ENCODE measurements around the gene PITPNC1.
"Not testable (repeated sequence)": the region's sequence is repeated elsewhere in the genome, so short reads cannot be mapped to it uniquely, and the experiment has no call there.

PITPNC1 gene

DNA sequence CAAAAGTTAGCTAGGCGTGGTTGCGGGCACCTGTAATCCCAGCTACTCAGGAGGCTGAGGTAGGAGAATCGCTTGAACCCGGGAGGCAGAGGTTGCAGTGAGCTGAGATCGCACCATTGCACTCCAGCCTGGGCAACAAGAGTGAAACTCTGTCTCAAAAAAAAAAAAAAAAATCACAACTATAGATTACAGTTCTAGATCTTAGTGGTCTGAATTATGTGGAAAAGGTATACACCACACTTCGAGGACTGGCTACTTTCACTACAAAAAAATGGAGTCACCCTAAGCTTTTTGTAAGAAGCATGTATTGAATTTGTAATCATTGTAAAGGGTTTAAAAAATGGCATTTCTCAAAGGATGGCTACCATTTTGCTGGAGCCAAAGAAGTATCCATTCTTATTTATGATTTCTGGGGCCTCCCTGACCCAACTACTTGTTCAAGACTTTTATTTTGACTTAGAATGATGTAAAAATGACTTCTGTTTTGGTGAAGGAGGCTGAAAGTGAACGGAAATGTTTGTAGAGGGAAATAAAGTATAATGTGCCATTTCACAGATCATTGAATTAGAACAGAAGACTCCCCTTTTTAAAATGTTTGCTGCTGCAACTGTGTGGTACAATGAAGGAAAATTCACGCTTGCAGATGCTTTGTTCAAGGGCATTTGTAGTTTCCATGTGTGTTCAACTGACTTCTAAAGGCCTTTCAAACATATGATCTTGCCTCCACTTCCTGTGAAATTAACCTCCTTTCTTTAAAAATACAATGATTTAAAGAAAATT, 303.6 kb downstream of the PITPNC1 start:
- no peak for TF ChIP-seq JUND (IDR thresholded peaks at IDR 0.05; ENCODE audit: low read depth)
- no peak for DNase-seq (ENCODE audit: low read depth in 1 of 2, low spot score in 1 of 2)
- in situ Hi-C loops (cut with HindIII; ENCODE audit: low pct_unique_long_range_greater_than_20kb, low sequenced_read_pairs): no loop called here

DNA sequence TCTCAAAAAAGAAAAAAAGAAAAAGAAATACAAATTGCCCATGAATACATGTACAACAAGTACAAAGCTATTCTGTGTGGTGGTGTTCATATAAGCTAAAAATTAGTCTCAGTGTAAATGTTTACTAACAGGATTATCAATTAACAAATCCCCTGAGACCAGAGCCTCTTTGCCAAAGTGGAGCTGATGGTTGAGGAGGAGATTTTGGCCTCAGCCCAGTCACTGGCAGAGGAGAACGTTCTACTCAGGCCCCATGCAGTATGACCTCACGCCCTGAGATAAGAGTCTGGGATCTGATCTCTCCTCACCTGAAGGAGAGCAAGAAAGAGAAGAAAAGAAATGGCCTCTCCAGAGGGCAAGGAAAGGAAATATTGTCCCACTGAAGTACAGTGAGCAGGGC, 305.1 kb downstream of the PITPNC1 start:
- in situ Hi-C loops (cut with HindIII; ENCODE audit: low pct_unique_long_range_greater_than_20kb, low sequenced_read_pairs): no loop called here
- no peak for DNase-seq (ENCODE audit: low read depth in 1 of 2, low spot score in 1 of 2)
- no peak for TF ChIP-seq JUND (IDR thresholded peaks at IDR 0.05; ENCODE audit: low read depth)

DNA sequence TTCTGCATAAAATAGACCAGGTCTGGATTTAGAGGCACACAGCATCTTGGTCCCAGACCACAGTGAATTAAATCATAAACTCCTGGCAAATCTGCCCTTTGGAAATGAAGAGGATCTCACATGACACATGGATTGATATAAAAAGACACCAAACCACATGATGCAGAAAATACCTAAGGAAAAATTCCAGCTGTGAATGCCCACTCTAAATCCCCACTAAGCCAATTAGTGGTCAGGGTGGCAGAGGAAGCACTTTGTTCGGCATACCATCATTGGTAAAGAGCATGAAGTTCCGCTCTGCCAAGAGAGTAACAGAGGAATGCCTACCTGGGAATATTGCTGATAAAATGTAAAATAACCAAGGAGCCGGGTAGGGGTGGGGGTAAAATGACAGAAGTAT, 308.3 kb downstream of the PITPNC1 start:
- no peak for DNase-seq (ENCODE audit: low read depth in 1 of 2, low spot score in 1 of 2)
- in situ Hi-C loops (cut with HindIII; ENCODE audit: low pct_unique_long_range_greater_than_20kb, low sequenced_read_pairs): no loop called here

DNA sequence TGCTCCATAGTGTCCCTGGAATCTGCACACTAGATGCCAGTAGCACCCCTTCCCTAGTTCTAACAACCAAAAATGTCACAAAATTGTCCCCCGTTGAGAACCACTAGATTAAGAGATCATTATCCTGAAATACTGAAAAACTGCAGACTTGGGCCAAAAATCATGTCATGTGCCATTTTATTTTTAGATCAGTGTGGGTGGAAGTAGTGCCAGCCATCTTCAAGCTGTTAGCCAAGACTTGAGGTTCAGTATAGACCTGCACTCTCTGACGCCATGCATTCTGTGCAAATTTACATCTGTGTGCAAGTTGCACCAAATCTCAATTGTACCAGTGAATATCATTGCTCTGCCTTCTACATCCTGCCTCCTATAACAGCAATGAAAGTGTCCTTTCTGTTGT, 309.2 kb downstream of the PITPNC1 start:
- in situ Hi-C loops (cut with HindIII; ENCODE audit: low pct_unique_long_range_greater_than_20kb, low sequenced_read_pairs): no loop called here
- TF ChIP-seq JUND (IDR thresholded peaks at IDR 0.05; ENCODE audit: low read depth): no peak
- no peak for DNase-seq (ENCODE audit: low read depth in 1 of 2, low spot score in 1 of 2)

More for the DNA sequence above, 308.3 kb downstream of the PITPNC1 start:
- no peak for TF ChIP-seq JUND (IDR thresholded peaks at IDR 0.05; ENCODE audit: low read depth)

DNA sequence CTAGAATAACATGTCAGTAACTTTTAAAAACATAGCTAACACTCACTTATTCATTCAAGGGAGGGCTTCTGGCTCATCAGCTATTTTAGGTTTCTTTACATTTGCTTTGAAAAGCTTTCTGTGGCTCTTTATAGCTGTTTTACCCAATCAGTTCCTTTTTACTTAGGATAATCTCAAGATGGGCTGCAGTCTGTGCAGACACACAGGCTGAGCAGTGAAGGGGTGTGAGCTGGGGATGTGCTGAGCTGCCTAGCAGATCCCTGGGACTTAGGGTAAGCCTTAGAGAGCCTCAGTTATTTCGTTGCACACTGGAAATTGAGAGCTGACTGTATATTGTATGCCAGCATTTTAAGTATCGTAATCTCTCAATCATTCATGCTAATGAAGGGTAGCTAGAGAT, 310.4 kb downstream of the PITPNC1 start:
- in situ Hi-C loops (cut with HindIII; ENCODE audit: low pct_unique_long_range_greater_than_20kb, low sequenced_read_pairs): no loop called here
- DNase-seq (ENCODE audit: low read depth in 1 of 2, low spot score in 1 of 2): no peak
- TF ChIP-seq JUND (IDR thresholded peaks at IDR 0.05; ENCODE audit: low read depth): no peak

DNA sequence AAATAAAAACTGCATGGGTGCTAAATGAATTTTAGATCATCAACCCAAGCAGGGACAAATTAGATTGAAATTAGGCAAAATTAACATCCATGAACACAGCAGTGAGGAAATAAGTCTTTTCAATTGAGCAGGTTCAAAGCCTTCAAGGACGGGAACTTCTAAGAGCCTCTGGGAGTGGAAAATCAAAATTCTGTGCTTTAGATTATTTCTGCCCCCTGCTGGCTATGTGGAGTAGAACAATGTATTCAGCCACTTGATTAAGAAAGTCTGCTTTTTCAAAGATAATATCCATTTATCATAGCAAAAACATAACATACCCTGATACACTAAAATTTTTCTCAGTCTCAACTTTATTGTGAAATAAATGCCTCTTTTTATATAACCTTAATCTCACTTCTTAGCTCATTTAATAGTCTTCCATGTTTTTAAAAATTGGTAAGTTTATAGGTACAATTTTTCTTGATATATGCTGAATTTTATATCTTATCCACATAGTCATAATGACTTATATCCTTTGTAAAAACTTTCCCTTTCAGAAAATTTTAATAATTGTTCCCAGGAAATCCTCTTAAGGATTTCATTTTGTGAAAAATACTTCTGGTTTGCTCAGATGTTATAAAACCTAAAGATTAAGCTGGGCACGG, 312.6 kb downstream of the PITPNC1 start:
- in situ Hi-C loops (cut with HindIII; ENCODE audit: low pct_unique_long_range_greater_than_20kb, low sequenced_read_pairs): no loop called here
- no peak for TF ChIP-seq JUND (IDR thresholded peaks at IDR 0.05; ENCODE audit: low read depth)
- DNase-seq (ENCODE audit: low read depth in 1 of 2, low spot score in 1 of 2): peak; percentile 49 to 77

DNA sequence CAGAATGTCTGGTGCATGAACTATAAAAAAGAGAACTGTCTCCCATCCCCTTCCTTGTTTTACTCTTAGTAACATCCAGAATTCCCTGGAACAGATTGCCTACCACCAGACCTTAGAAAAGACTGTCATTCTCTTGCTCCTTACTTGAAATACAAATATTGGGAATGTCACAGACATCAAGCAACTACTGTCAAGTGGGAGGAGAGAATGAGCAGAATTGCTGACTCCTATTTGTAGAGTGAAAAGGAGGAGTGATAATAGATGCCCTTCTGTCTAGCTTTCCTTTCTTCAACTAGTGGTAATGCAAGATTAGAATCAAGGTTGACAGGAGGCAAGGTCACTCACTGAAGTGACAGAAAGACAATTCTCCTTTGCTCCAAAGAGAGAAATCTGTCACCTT, 316.7 kb downstream of the PITPNC1 start:
- in situ Hi-C loops (cut with HindIII; ENCODE audit: low pct_unique_long_range_greater_than_20kb, low sequenced_read_pairs): no loop called here
- TF ChIP-seq JUND (IDR thresholded peaks at IDR 0.05; ENCODE audit: low read depth): no peak
- DNase-seq (ENCODE audit: low read depth in 1 of 2, low spot score in 1 of 2): no peak

DNA sequence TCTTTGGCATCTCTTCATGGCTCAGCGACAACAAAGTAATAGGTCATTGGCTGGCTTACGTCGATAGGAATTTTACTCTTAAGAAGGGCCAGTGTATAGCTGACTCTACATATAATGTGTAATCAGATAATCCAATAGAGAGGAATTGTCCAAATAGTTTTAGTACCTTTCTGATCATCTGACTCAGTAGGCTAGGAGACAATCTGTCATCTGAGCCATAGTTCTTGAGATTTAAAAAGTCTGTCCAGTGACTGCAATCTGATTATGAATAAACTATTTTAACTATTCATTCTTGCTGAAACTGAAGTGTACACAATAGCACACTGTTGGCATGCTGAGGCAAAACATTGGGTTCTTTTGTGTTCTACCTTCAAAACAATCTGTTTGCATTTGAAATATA, 319.3 kb downstream of the PITPNC1 start:
- DNase-seq (ENCODE audit: low read depth in 1 of 2, low spot score in 1 of 2): peak in 1 of 2 experiments; percentile 16
- TF ChIP-seq JUND (IDR thresholded peaks at IDR 0.05; ENCODE audit: low read depth): no peak
- in situ Hi-C loops (cut with HindIII; ENCODE audit: low pct_unique_long_range_greater_than_20kb, low sequenced_read_pairs): no loop called here

DNA sequence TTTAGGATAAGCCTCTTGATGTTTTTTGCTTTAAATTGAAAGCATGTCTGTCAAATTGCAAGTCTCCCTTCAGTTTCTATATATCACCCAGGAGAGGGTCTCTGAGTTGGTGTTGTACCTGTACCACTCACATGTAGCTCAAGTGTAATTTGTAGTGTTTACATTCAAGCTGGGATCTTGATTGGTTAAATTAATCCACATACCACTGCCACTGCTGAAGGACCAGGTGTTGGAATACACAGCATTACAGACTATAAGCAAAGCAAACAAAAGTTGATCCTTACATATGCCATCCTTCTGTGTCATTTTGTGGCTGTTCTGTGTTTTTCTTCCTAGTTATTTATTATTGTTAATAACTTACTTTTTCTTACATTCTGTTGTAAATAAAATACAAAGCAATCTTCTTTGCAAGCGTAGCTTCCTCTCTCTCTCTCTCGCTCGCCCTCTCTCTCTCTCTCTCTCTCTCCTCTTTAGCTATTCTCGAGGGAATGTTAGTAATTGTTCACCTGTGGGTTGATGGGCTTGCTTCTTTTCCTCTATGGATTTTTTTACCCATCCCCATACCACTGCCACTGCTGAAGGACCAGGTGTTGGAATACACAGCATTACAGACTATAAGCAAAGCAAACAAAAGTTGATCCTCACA, 319.9 kb downstream of the PITPNC1 start:
- in situ Hi-C loops (cut with HindIII; ENCODE audit: low pct_unique_long_range_greater_than_20kb, low sequenced_read_pairs): no loop called here
- DNase-seq (ENCODE audit: low read depth in 1 of 2, low spot score in 1 of 2): no peak
- no peak for TF ChIP-seq JUND (IDR thresholded peaks at IDR 0.05; ENCODE audit: low read depth)

DNA sequence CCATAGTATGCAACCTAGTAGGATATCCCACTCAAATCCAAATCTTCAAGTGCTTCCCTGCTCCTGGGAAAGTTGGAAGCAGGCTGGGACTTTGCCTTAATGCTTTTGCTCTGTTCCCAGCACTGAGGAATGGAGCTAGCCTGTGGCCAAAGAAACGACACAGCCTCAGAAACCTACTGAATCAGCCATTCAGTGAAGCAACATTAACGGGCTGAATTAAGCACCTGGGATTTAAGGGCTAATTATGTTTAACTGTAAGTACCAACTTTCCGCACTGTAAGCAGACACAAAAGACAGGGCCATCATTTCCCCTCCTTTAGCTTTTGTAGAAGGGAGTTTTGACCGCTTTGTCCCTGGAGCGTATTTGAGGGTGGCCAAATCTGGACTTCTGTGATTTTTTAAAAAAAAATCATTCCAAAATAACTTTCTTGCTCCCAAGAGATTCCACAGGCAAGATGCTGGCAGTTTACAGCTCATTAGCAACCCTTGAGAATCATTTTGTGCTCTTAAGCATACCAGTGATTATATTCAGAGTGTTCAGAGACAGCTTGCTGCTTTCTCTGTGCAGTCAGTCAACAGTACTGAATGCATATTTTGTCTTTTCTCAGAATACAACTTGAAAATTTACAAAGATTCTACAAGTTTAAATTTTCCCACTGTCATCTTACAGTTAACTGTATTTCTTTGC, 323.1 kb downstream of the PITPNC1 start:
- DNase-seq (ENCODE audit: low read depth in 1 of 2, low spot score in 1 of 2): no peak
- no peak for TF ChIP-seq JUND (IDR thresholded peaks at IDR 0.05; ENCODE audit: low read depth)
- in situ Hi-C loops (cut with HindIII; ENCODE audit: low pct_unique_long_range_greater_than_20kb, low sequenced_read_pairs): no loop called here

DNA sequence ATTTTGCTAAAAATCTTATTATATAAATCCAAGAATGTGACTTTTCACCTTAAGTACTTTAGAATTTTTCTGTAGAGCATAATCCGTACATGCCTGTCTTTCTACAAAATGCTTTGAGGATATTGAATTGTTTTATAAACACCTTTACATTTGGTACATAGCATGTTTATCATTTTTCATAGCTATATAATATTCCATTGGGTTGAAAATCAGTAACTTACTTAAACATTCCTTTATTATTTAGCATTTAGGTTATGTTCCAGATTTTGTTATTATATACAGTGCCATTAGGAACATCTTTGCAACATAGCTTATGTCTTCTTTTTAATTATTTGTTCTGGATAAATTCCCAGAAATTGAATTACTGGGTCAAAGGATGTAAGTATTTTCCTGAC, 323.6 kb downstream of the PITPNC1 start:
- in situ Hi-C loops (cut with HindIII; ENCODE audit: low pct_unique_long_range_greater_than_20kb, low sequenced_read_pairs): no loop called here
- TF ChIP-seq JUND (IDR thresholded peaks at IDR 0.05; ENCODE audit: low read depth): no peak

DNA sequence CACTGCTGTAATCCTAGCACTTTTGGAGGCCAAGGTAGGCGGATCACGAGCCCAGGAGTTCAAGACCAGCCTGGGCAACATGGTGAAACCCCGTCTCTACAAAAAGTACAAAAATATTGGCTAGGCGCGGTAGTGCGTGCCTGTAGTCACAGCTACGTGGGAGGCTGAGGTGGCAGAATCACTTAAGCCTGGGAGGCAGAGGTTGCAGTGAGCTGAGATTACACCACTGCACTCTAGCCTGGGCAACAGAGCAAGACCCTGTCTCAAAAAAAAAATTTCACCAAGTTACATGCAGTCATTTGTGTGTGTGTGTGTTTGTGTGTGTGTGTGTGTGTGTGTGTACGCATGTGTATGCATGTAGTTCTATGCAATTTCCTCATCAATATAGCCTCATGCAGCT, 325.8 kb downstream of the PITPNC1 start:
- in situ Hi-C loops (cut with HindIII; ENCODE audit: low pct_unique_long_range_greater_than_20kb, low sequenced_read_pairs); DNase-seq (ENCODE audit: low read depth in 1 of 2, low spot score in 1 of 2): not testable (repeated sequence)

More for the DNA sequence above, 323.6 kb downstream of the PITPNC1 start:
- no peak for DNase-seq (ENCODE audit: low read depth in 1 of 2, low spot score in 1 of 2)

DNA sequence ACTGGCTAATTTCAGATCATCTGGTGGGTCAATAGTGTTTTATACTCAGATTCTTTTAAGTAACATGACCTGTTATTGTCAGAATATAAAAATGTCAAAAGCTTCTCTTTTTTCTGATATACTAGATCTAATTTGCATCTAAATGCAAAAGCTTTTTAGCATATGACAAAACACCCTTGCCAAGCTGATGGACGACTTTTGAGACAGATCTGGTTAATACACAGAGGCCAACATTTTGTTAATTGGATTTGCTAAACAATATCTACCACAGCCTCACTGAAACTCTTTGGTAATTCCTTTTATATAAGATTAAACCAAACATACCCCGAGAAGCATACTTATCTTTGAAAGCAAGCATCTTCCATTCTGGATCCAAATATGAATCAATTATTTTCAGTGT, 330.4 kb downstream of the PITPNC1 start:
- in situ Hi-C loops (cut with HindIII; ENCODE audit: low pct_unique_long_range_greater_than_20kb, low sequenced_read_pairs): no loop called here
- no peak for TF ChIP-seq JUND (IDR thresholded peaks at IDR 0.05; ENCODE audit: low read depth)
- DNase-seq (ENCODE audit: low read depth in 1 of 2, low spot score in 1 of 2): no peak

All from T47D (cell line).